HCT116 (cell line): ENCODE data around the gene LMCD1.

Experiments
- CTCF ChIP-seq, 3 experiments: fragments of 200-600 bp in 1 of 3; sonication (generic) in 1 of 3; IDR thresholded peaks in 2 of 3; conservative IDR thresholded peaks in 1 of 3; 2 replicates each; pipeline ENCODE4 v1.5.1; 2012 to 2017; ENCODE audit warnings: low read depth in 2 of 3, low read length in 2 of 3, antibody characterized with exemption in 1 of 3, borderline replicate concordance in 1 of 3, control low read depth in 1 of 3, mild to moderate bottlenecking in 1 of 3, mixed read lengths in 1 of 3, mixed run types in 1 of 3, moderate library complexity in 1 of 3; ENCODE audit not compliant: insufficient read depth in 1 of 3
- EZH2 ChIP-seq: fragments of 200-600 bp; sonication (generic); IDR thresholded peaks from 2 replicates; pipeline ENCODE4 v1.6.1; 2017; ENCODE audit warnings: antibody characterized with exemption, mixed run types
- POLR2A ChIP-seq: IDR thresholded peaks from 2 replicates; pipeline ENCODE4 v1.7.0; 2011; ENCODE audit warnings: borderline replicate concordance; ENCODE audit not compliant: insufficient read depth, insufficient read length; ENCODE audit errors: extremely low read depth
- POLR2AphosphoS5 ChIP-seq: IDR thresholded peaks from 2 replicates; pipeline ENCODE4 v1.6.1; 2011; ENCODE audit warnings: mild to moderate bottlenecking, low read depth, low read length, moderate library complexity
- RAD21 ChIP-seq: IDR thresholded peaks from 2 replicates; pipeline ENCODE4 v1.6.1; 2012; ENCODE audit warnings: low read depth, mild to moderate bottlenecking

GRCh38 chr3:8509961-8510360 lies 8.3 kb downstream of the LMCD1 start:
- TF ChIP-seq RAD21 (no peak), EZH2 (no peak), CTCF (IDR thresholded peaks at IDR 0.05 in 2 of 3, conservative IDR thresholded peaks at IDR 0.05 in 1 of 3; ENCODE audit: borderline replicate concordance in 1 of 3, insufficient read depth in 1 of 3, low read depth in 2 of 3, low read length in 2 of 3) (no peak), POLR2AphosphoS5 (no peak), POLR2A (no peak)
